Left lung (tissue), 10 donors: Measurements from ENCODE around the gene KDM1A. TPM values are rescaled to one million over a fixed set of nuclear protein-coding genes. Genes with fewer than 3 reads are reported as not detected.
A peak's percentile ranks its signal among the peaks of the same experiment; 100 is the strongest.

Experiments
- ATAC-seq: fragments of 200-7000 bp; cut with Tn5 transposase; one replicate; pipeline ENCODE4 v1.9.1; 2020; ENCODE audit warnings: moderate library complexity
- DNase-seq, 4 donors: peaks; one replicate each; pipeline ENCODE4 v3.0.0-alpha.2; 2013 to 2020
- H3K27ac ChIP-seq, 2 donors: fragments of 200-600 bp; sonication (generic) in 1 of 2; one replicate each; pipeline versions ENCODE4 v1.5.0 to v1.8.0; 2020 to 2021
- H3K27me3 ChIP-seq, 2 donors: fragments of 200-600 bp; sonication (generic) in 1 of 2; one replicate each; pipeline versions ENCODE4 v1.5.0 to v1.8.0; 2020 to 2021
- H3K36me3 ChIP-seq, 2 donors: fragments of 200-600 bp; sonication (generic) in 1 of 2; one replicate each; pipeline versions ENCODE4 v1.5.0 to v1.8.0; 2020 to 2021
- H3K4me1 ChIP-seq, 2 donors: fragments of 200-600 bp; one replicate each; pipeline ENCODE4 v1.8.0; 2021
- H3K4me3 ChIP-seq, 2 donors: fragments of 200-600 bp; sonication (generic) in 1 of 2; one replicate each; pipeline versions ENCODE4 v1.5.0 to v1.8.0; 2020 to 2021; ENCODE audit warnings: mild to moderate bottlenecking in 1 of 2
- H3K9me3 ChIP-seq, 2 donors: fragments of 200-600 bp; sonication (generic) in 1 of 2; one replicate each; pipeline versions ENCODE4 v1.5.0 to v1.8.0; 2020 to 2021
- intact Hi-C, 2 donors: fragments of 100-400 bp; cut with DNase I; formaldehyde crosslinking; loops; one replicate each; pipeline versions ENCODE4 v1.11.2 to v1.14.2; 2022
- polyA plus RNA-seq, 6 donors: library from polyadenylated mRNA; unstranded; fragments of 120-200 nt; gene quantifications; one replicate each; pipeline ENCODE4 v1.2.1, GENCODE V29; 2013; ENCODE audit not compliant: insufficient read length in 6 of 6
- total RNA-seq, 2 donors: library from RNA; stranded (reverse); fragmentation: NEBNext Ultra II Directional; extraction: Animal tissue kit (Norgen Biotek cat#: 25700); gene quantifications; one replicate each; pipeline ENCODE4 v1.2.1, GENCODE V29; 2021
- TF ChIP-seq, protein P1 (sequence below), 2 donors: fragments of 200-600 bp; sonication (generic) in 1 of 2; IDR thresholded peaks; one replicate each; pipeline versions ENCODE4 v1.5.0 to v1.8.0; 2021; ENCODE audit warnings: antibody characterized with exemption in 2 of 2
- donor health status: DM: no; HTN: yes; CAD: no.
- donor health status: DM: no; HTN: no; CAD: no.

KDM1A gene
- total and polyA plus RNA-seq, 8 donors: 39.5 to 126 (median 118) TPM

DNA sequence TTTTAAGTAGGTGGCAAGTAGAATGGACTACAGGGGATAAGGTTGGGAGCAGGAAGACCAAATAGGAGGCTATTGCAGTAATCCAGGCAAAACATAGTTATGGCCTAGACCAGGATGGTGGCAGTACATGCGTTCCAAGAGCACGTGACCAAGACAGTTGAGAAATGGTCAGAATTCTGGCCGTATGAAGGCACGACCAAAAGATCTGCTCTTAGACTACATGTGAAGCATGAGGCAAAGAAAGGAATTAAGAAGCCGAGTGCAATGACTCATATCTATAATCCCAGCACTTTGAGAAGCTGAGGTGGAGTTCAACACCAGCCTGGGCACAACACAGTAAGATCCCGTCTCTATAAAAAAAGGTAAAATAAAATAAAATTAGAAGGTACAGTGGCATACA is 78.0 kb downstream of the KDM1A start:
- TF ChIP-seq, protein P1, sequence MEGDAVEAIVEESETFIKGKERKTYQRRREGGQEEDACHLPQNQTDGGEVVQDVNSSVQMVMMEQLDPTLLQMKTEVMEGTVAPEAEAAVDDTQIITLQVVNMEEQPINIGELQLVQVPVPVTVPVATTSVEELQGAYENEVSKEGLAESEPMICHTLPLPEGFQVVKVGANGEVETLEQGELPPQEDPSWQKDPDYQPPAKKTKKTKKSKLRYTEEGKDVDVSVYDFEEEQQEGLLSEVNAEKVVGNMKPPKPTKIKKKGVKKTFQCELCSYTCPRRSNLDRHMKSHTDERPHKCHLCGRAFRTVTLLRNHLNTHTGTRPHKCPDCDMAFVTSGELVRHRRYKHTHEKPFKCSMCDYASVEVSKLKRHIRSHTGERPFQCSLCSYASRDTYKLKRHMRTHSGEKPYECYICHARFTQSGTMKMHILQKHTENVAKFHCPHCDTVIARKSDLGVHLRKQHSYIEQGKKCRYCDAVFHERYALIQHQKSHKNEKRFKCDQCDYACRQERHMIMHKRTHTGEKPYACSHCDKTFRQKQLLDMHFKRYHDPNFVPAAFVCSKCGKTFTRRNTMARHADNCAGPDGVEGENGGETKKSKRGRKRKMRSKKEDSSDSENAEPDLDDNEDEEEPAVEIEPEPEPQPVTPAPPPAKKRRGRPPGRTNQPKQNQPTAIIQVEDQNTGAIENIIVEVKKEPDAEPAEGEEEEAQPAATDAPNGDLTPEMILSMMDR (IDR thresholded peaks at IDR 0.05): no peak
- Histone ChIP-seq H3K27me3 (no peaks in the 10 kb centered on the region), H3K36me3 (peaks cover 0 to 20% of the 10 kb centered on the region in 2 donors), H3K4me1 (peaks cover 24 to 43% of the 10 kb centered on the region in 2 donors), H3K4me3 (no peak overlapping the region), H3K9me3 (no peaks in the 10 kb centered on the region), H3K27ac (no peak overlapping the region)
- ATAC-seq (no peak), DNase-seq (no peak)
- intact Hi-C loops: no loop called here

- intact Hi-C loops: loop anchor here in 1 of 2 donors (2.0 kb wide), 1 partner anchor 86 kb away; no protein-coding TSS in a partner anchor
- TF ChIP-seq, protein P1 (IDR thresholded peaks at IDR 0.05): peak; percentile 82 to 86
- ATAC-seq (peak; percentile 88), DNase-seq (peak in 2 of 4 donors; percentile 70 to 79)
- H3K9me3 ChIP-seq: no peaks in the 10 kb centered on the region
- peaks cover 0 to 7% of the 10 kb centered on the region in 2 donors for H3K36me3 ChIP-seq
- no peaks in the 10 kb centered on the region for H3K27me3 ChIP-seq
- peaks cover 33 to 55% of the 10 kb centered on the region in 2 donors for H3K4me1 ChIP-seq
- no peak overlapping the region for H3K4me3 ChIP-seq
- H3K27ac ChIP-seq: no peak overlapping the region
These were observed 79.3 kb downstream of the KDM1A start for GRCh38 chr1:23098463-23099170.

- TF ChIP-seq, protein P1 (IDR thresholded peaks at IDR 0.05): no peak
- no peaks in the 10 kb centered on the region for H3K9me3 ChIP-seq
- H3K27me3 ChIP-seq: no peaks in the 10 kb centered on the region
- no peak overlapping the region for H3K4me3 ChIP-seq
- ATAC-seq (no peak), DNase-seq (no peak)
- H3K27ac ChIP-seq: no peak overlapping the region
- peaks cover 36 to 59% of the 10 kb centered on the region in 2 donors for H3K4me1 ChIP-seq
- H3K36me3 ChIP-seq: peaks cover 0 to 1% of the 10 kb centered on the region in 2 donors
- intact Hi-C loops: loop anchor here in 1 of 2 donors (2.0 kb wide), 1 partner anchor 86 kb away; no protein-coding TSS in a partner anchor
These were observed 79.9 kb downstream of the KDM1A start for GRCh38 chr1:23099171-23099536.

GRCh38 chr1:23100074-23100748 is 80.9 kb downstream of the KDM1A start:
- TF ChIP-seq, protein P1 (IDR thresholded peaks at IDR 0.05): no peak
- H3K36me3 ChIP-seq: no peaks in the 10 kb centered on the region
- intact Hi-C loops: no loop called here
- DNase-seq: no peak
- peak; percentile 59 for ATAC-seq
- no peaks in the 10 kb centered on the region for H3K27me3 ChIP-seq
- H3K27ac ChIP-seq: peak overlapping the region; percentile 34 to 54
- no peak overlapping the region for H3K4me3 ChIP-seq
- H3K4me1 ChIP-seq: peaks cover 37 to 65% of the 10 kb centered on the region in 2 donors
- H3K9me3 ChIP-seq: no peaks in the 10 kb centered on the region
